NCI-H2196 treated with DMSO at 0.1 percent for 48 hours (cell line): Measurements from ENCODE around the gene OR6K3.
"Not testable (repeated sequence)": the region's sequence is repeated elsewhere in the genome, so short reads cannot be mapped to it uniquely, and the experiment has no call there.

Experiments
- DNase-seq: peaks from one replicate; lab custom pipeline; 2025; ENCODE audit not compliant: unreplicated experiment; lab: John Stamatoyannopoulos, UW

Gene OR6K3

GRCh38 chr1:158720620-158721019 is at the start of gene OR6K3:
Gene OR6K3 (minus strand): TSS chr1:158720720. CDS start chr1:158718115, 2,605 bp downstream.
- DNase-seq: no peak

GRCh38 chr1:158754420-158754819 is 33.9 kb upstream of the OR6K3 start, which contains the start of gene OR6K6:
Gene OR6K6 (plus strand): TSS chr1:158754720. CDS start chr1:158754888, 168 bp downstream.
- DNase-seq: no peak

- no peak for DNase-seq
Observed at GRCh38 chr1:158752155-158752712, 31.7 kb upstream of the OR6K3 start.

- no peak for DNase-seq
Observed at GRCh38 chr1:158735848-158736247, 15.3 kb upstream of the OR6K3 start.

GRCh38 chr1:158732524-158732923 is 12.0 kb upstream of the OR6K3 start:
- no peak for DNase-seq

- no peak for DNase-seq
Observed at GRCh38 chr1:158731707-158732106, 11.2 kb upstream of the OR6K3 start.

- DNase-seq: no peak
Observed at GRCh38 chr1:158730453-158730852, 9.9 kb upstream of the OR6K3 start.

GRCh38 chr1:158728510-158729225 is 8.1 kb upstream of the OR6K3 start:
- no peak for DNase-seq

- no peak for DNase-seq
Observed at GRCh38 chr1:158724442-158724841, 3.9 kb upstream of the OR6K3 start.

GRCh38 chr1:158719664-158720063 is 856 bp downstream of the OR6K3 start:
- DNase-seq: no peak

GRCh38 chr1:158717344-158717743 is 3.2 kb downstream of the OR6K3 start:
- no peak for DNase-seq

GRCh38 chr1:158716335-158716734 is 4.2 kb downstream of the OR6K3 start:
- no peak for DNase-seq

- no peak for DNase-seq
Observed at GRCh38 chr1:158714754-158715153, 5.8 kb downstream of the OR6K3 start.

- DNase-seq: no peak
Observed at GRCh38 chr1:158711098-158711497, 9.4 kb downstream of the OR6K3 start.

- no peak for DNase-seq
Observed at GRCh38 chr1:158706096-158706495, 14.4 kb downstream of the OR6K3 start.

- no peak for DNase-seq
Observed at GRCh38 chr1:158700552-158700951, 20.0 kb downstream of the OR6K3 start, which contains the start of gene OR6K2. Gene OR6K2 (minus strand): TSS chr1:158700652. CDS start chr1:158700652, 0 bp downstream.

GRCh38 chr1:158694596-158694995 is 25.9 kb downstream of the OR6K3 start:
- DNase-seq: no peak

GRCh38 chr1:158692356-158692755 is 28.2 kb downstream of the OR6K3 start:
- DNase-seq: no peak

GRCh38 chr1:158691907-158692306 is 28.6 kb downstream of the OR6K3 start:
- no peak for DNase-seq

GRCh38 chr1:158691149-158691548 is 29.4 kb downstream of the OR6K3 start:
- not testable (repeated sequence) for DNase-seq

- DNase-seq: no peak
Observed at GRCh38 chr1:158689875-158690274, 30.6 kb downstream of the OR6K3 start.

- no peak for DNase-seq
Observed at GRCh38 chr1:158689110-158689509, 31.4 kb downstream of the OR6K3 start.

- DNase-seq: not testable (repeated sequence)
Observed at GRCh38 chr1:158688343-158688742, 32.2 kb downstream of the OR6K3 start.
